GOT3 (cell line): Measurements from ENCODE around the gene PDE6A.

Experiments
- DNase-seq: peaks from one replicate; lab custom pipeline; 2025; ENCODE audit warnings: mixed read lengths; lab: John Stamatoyannopoulos, UW

The PDE6A gene

GRCh38 chr5:149930043-149930748 is 14.4 kb downstream of the PDE6A start:
- no peak for DNase-seq

- DNase-seq = no peak
Measured at GRCh38 chr5:149924486-149924885, 20.1 kb downstream of the PDE6A start.

GRCh38 chr5:149922950-149923349 is 21.6 kb downstream of the PDE6A start:
- no peak for DNase-seq

- DNase-seq = no peak
Measured at GRCh38 chr5:149921597-149921996, 23.0 kb downstream of the PDE6A start.

GRCh38 chr5:149917073-149917676 is 27.4 kb downstream of the PDE6A start:
- no peak for DNase-seq

GRCh38 chr5:149916334-149917072 is 28.1 kb downstream of the PDE6A start:
- no peak for DNase-seq

- DNase-seq = no peak
Measured at GRCh38 chr5:149915392-149916260, 29.0 kb downstream of the PDE6A start.

- no peak for DNase-seq
Measured at GRCh38 chr5:149913436-149914419, 30.9 kb downstream of the PDE6A start.

GRCh38 chr5:149912226-149912871 is 32.2 kb downstream of the PDE6A start:
- no peak for DNase-seq

- DNase-seq = no peak
Measured at GRCh38 chr5:149911031-149911430, 33.6 kb downstream of the PDE6A start.

GRCh38 chr5:149907828-149908227 is 36.8 kb downstream of the PDE6A start:
- no peak for DNase-seq

GRCh38 chr5:149904977-149905376 is 39.6 kb downstream of the PDE6A start:
- no peak for DNase-seq

GRCh38 chr5:149904293-149904886 is 40.2 kb downstream of the PDE6A start:
- DNase-seq = no peak

GRCh38 chr5:149903404-149903803 is 41.2 kb downstream of the PDE6A start:
- DNase-seq = no peak

- DNase-seq = no peak
Measured at GRCh38 chr5:149902177-149902576, 42.4 kb downstream of the PDE6A start.

- DNase-seq = no peak
Measured at GRCh38 chr5:149901511-149901910, 43.1 kb downstream of the PDE6A start.

GRCh38 chr5:149900390-149900789 is 44.2 kb downstream of the PDE6A start:
- DNase-seq = no peak

GRCh38 chr5:149898811-149899210 is 45.8 kb downstream of the PDE6A start:
- DNase-seq = no peak

- DNase-seq = no peak
Measured at GRCh38 chr5:149895416-149896345, 48.9 kb downstream of the PDE6A start.
